ENCODE measurements around the gene ARSG. TPM values are rescaled to one million over a fixed set of nuclear protein-coding genes. Genes with fewer than 3 reads are reported as not detected.

Gene ARSG
- total and polyA plus RNA-seq, 10 of the 15 experiments (the other 5 are each of a cell fraction or from before 2014, with no cell fraction given) = 2.9 to 13.5 (median 7.6) TPM

- TF ChIP-seq, protein P1, sequence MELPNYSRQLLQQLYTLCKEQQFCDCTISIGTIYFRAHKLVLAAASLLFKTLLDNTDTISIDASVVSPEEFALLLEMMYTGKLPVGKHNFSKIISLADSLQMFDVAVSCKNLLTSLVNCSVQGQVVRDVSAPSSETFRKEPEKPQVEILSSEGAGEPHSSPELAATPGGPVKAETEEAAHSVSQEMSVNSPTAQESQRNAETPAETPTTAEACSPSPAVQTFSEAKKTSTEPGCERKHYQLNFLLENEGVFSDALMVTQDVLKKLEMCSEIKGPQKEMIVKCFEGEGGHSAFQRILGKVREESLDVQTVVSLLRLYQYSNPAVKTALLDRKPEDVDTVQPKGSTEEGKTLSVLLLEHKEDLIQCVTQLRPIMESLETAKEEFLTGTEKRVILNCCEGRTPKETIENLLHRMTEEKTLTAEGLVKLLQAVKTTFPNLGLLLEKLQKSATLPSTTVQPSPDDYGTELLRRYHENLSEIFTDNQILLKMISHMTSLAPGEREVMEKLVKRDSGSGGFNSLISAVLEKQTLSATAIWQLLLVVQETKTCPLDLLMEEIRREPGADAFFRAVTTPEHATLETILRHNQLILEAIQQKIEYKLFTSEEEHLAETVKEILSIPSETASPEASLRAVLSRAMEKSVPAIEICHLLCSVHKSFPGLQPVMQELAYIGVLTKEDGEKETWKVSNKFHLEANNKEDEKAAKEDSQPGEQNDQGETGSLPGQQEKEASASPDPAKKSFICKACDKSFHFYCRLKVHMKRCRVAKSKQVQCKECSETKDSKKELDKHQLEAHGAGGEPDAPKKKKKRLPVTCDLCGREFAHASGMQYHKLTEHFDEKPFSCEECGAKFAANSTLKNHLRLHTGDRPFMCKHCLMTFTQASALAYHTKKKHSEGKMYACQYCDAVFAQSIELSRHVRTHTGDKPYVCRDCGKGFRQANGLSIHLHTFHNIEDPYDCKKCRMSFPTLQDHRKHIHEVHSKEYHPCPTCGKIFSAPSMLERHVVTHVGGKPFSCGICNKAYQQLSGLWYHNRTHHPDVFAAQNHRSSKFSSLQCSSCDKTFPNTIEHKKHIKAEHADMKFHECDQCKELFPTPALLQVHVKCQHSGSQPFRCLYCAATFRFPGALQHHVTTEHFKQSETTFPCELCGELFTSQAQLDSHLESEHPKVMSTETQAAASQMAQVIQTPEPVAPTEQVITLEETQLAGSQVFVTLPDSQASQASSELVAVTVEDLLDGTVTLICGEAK (IDR thresholded peaks at IDR 0.05; ENCODE audit: borderline replicate concordance) = peak; percentile 31; the same call in 1 of the 2 replicates
- TF ChIP-seq, protein P2, sequence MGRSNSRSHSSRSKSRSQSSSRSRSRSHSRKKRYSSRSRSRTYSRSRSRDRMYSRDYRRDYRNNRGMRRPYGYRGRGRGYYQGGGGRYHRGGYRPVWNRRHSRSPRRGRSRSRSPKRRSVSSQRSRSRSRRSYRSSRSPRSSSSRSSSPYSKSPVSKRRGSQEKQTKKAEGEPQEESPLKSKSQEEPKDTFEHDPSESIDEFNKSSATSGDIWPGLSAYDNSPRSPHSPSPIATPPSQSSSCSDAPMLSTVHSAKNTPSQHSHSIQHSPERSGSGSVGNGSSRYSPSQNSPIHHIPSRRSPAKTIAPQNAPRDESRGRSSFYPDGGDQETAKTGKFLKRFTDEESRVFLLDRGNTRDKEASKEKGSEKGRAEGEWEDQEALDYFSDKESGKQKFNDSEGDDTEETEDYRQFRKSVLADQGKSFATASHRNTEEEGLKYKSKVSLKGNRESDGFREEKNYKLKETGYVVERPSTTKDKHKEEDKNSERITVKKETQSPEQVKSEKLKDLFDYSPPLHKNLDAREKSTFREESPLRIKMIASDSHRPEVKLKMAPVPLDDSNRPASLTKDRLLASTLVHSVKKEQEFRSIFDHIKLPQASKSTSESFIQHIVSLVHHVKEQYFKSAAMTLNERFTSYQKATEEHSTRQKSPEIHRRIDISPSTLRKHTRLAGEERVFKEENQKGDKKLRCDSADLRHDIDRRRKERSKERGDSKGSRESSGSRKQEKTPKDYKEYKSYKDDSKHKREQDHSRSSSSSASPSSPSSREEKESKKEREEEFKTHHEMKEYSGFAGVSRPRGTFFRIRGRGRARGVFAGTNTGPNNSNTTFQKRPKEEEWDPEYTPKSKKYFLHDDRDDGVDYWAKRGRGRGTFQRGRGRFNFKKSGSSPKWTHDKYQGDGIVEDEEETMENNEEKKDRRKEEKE (IDR thresholded peaks at IDR 0.05) = no peak
- TF ChIP-seq ZSCAN29 (IDR thresholded peaks at IDR 0.05) (no peak), RUNX3 (IDR thresholded peaks at IDR 0.05; ENCODE audit: low read length) (0 out of 2 replicates have a peak, but pooled peaks have one; percentile 13), KLF5 (IDR thresholded peaks at IDR 0.05; ENCODE audit: partially characterized antibody) (no peak), CBX5 (IDR thresholded peaks at IDR 0.05; ENCODE audit: low read depth) (no peak), YBX1 (IDR thresholded peaks at IDR 0.05) (no peak), CREB1 (IDR thresholded peaks at IDR 0.05; ENCODE audit: low read depth) (no peak), KDM1A (IDR thresholded peaks at IDR 0.05; ENCODE audit: borderline replicate concordance) (no peak), KAT2A (conservative IDR thresholded peaks at IDR 0.05; ENCODE audit: control insufficient read depth, low read depth, low read length) (no peak), EZH2 (IDR thresholded peaks at IDR 0.05; ENCODE audit: borderline replicate concordance, control insufficient read depth, low read depth, low read length) (no peak), ZNF207 (IDR thresholded peaks at IDR 0.05; ENCODE audit: borderline replicate concordance) (no peak), ASH2L (IDR thresholded peaks at IDR 0.05; ENCODE audit: borderline replicate concordance, low read depth) (peak; percentile 80; the same call in 1 of the 2 replicates), PAX5 (IDR thresholded peaks at IDR 0.05; ENCODE audit: borderline replicate concordance, low read depth, low read length) (no peak), ATF7 (IDR thresholded peaks at IDR 0.05; ENCODE audit: low read depth) (no peak), POU2F2 (IDR thresholded peaks at IDR 0.05; ENCODE audit: borderline replicate concordance, low read depth, low read length) (peak; percentile 33; the same call in 1 of the 3 replicates), CBFB (IDR thresholded peaks at IDR 0.05; ENCODE audit: low read depth) (0 out of 2 replicates have a peak, but pooled peaks have one; percentile 1)
- TF ChIP-seq, protein P3, sequence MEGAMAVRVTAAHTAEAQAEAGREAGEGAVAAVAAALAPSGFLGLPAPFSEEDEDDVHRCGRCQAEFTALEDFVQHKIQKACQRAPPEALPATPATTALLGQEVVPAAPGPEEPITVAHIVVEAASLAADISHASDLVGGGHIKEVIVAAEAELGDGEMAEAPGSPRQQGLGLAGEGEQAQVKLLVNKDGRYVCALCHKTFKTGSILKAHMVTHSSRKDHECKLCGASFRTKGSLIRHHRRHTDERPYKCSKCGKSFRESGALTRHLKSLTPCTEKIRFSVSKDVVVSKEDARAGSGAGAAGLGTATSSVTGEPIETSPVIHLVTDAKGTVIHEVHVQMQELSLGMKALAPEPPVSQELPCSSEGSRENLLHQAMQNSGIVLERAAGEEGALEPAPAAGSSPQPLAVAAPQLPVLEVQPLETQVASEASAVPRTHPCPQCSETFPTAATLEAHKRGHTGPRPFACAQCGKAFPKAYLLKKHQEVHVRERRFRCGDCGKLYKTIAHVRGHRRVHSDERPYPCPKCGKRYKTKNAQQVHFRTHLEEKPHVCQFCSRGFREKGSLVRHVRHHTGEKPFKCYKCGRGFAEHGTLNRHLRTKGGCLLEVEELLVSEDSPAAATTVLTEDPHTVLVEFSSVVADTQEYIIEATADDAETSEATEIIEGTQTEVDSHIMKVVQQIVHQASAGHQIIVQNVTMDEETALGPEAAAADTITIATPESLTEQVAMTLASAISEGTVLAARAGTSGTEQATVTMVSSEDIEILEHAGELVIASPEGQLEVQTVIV (IDR thresholded peaks at IDR 0.05; ENCODE audit: borderline replicate concordance, partially characterized antibody) = no peak
- TF ChIP-seq, protein P4, sequence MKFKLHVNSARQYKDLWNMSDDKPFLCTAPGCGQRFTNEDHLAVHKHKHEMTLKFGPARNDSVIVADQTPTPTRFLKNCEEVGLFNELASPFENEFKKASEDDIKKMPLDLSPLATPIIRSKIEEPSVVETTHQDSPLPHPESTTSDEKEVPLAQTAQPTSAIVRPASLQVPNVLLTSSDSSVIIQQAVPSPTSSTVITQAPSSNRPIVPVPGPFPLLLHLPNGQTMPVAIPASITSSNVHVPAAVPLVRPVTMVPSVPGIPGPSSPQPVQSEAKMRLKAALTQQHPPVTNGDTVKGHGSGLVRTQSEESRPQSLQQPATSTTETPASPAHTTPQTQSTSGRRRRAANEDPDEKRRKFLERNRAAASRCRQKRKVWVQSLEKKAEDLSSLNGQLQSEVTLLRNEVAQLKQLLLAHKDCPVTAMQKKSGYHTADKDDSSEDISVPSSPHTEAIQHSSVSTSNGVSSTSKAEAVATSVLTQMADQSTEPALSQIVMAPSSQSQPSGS (IDR thresholded peaks at IDR 0.05; ENCODE audit: low read length) = no peak
These were observed at the start of gene ARSG, which contains the start of gene SLC16A6 (continued) for GRCh38 chr17:68290955-68291835.
